ENCODE measurements around the gene EFHD1.
"Not testable (repeated sequence)": the region's sequence is repeated elsewhere in the genome, so short reads cannot be mapped to it uniquely, and the experiment has no call there.

The EFHD1 gene

GRCh38 chr2:232720056-232720455 lies 86.7 kb downstream of the EFHD1 start:
- H3K36me3 ChIP-seq (ENCODE audit: control insufficient read depth, insufficient read depth, low read length); H3K9ac ChIP-seq (ENCODE audit: low read length); H3K27ac ChIP-seq (ENCODE audit: low read depth, low read length); H3K4me1 ChIP-seq (ENCODE audit: control insufficient read depth, insufficient read depth, low read length); H3K4me3 ChIP-seq (ENCODE audit: low read length); H3K27me3 ChIP-seq (ENCODE audit: control insufficient read depth, insufficient read depth, low read length): not testable (repeated sequence)

- Histone ChIP-seq H3K9ac (ENCODE audit: low read length) (no peak overlapping the region), H3K4me3 (ENCODE audit: low read length) (no peak overlapping the region), H3K27ac (ENCODE audit: low read depth, low read length) (no peak overlapping the region), H3K36me3 (ENCODE audit: control insufficient read depth, insufficient read depth, low read length) (peaks cover 2% of the 10 kb centered on the region), H3K4me1 (ENCODE audit: control insufficient read depth, insufficient read depth, low read length) (no peaks in the 10 kb centered on the region), H3K27me3 (ENCODE audit: control insufficient read depth, insufficient read depth, low read length) (no peaks in the 10 kb centered on the region)
Measured at GRCh38 chr2:232721261-232721660, 87.9 kb downstream of the EFHD1 start.

- Histone ChIP-seq H3K36me3 (ENCODE audit: control insufficient read depth, insufficient read depth, low read length) (peaks cover 2% of the 10 kb centered on the region), H3K27ac (ENCODE audit: low read depth, low read length) (no peak overlapping the region), H3K27me3 (ENCODE audit: control insufficient read depth, insufficient read depth, low read length) (no peaks in the 10 kb centered on the region), H3K9ac (ENCODE audit: low read length) (no peak overlapping the region), H3K4me1 (ENCODE audit: control insufficient read depth, insufficient read depth, low read length) (no peaks in the 10 kb centered on the region), H3K4me3 (ENCODE audit: low read length) (no peak overlapping the region)
Measured at GRCh38 chr2:232721882-232722281, 88.5 kb downstream of the EFHD1 start.

- Histone ChIP-seq H3K27ac (ENCODE audit: low read depth, low read length) (no peak overlapping the region), H3K4me3 (ENCODE audit: low read length) (no peak overlapping the region), H3K9ac (ENCODE audit: low read length) (no peak overlapping the region), H3K4me1 (ENCODE audit: control insufficient read depth, insufficient read depth, low read length) (no peaks in the 10 kb centered on the region), H3K36me3 (ENCODE audit: control insufficient read depth, insufficient read depth, low read length) (peaks cover 4% of the 10 kb centered on the region), H3K27me3 (ENCODE audit: control insufficient read depth, insufficient read depth, low read length) (no peaks in the 10 kb centered on the region)
Measured at GRCh38 chr2:232723027-232723426, 89.6 kb downstream of the EFHD1 start.

- H3K36me3 ChIP-seq (ENCODE audit: control insufficient read depth, insufficient read depth, low read length): peaks cover 6% of the 10 kb centered on the region
- no peaks in the 10 kb centered on the region for H3K4me1 ChIP-seq (ENCODE audit: control insufficient read depth, insufficient read depth, low read length)
- H3K27ac ChIP-seq (ENCODE audit: low read depth, low read length): no peak overlapping the region
Measured at GRCh38 chr2:232728785-232729184, 95.4 kb downstream of the EFHD1 start.

GRCh38 chr2:232731470-232731869 lies 98.1 kb downstream of the EFHD1 start:
- H3K4me1 ChIP-seq (ENCODE audit: control insufficient read depth, insufficient read depth, low read length): no peaks in the 10 kb centered on the region
- H3K27ac ChIP-seq (ENCODE audit: low read depth, low read length): no peak overlapping the region
- H3K9ac ChIP-seq (ENCODE audit: low read length): no peak overlapping the region
- no peak overlapping the region for H3K4me3 ChIP-seq (ENCODE audit: low read length)
- no peaks in the 10 kb centered on the region for H3K27me3 ChIP-seq (ENCODE audit: control insufficient read depth, insufficient read depth, low read length)
- peaks cover 8% of the 10 kb centered on the region for H3K36me3 ChIP-seq (ENCODE audit: control insufficient read depth, insufficient read depth, low read length)

More at GRCh38 chr2:232728785-232729184, 95.4 kb downstream of the EFHD1 start:
- H3K4me3 ChIP-seq (ENCODE audit: low read length): no peak overlapping the region
- no peak overlapping the region for H3K9ac ChIP-seq (ENCODE audit: low read length)
- no peaks in the 10 kb centered on the region for H3K27me3 ChIP-seq (ENCODE audit: control insufficient read depth, insufficient read depth, low read length)

Data from rectal smooth muscle tissue (tissue), 1 donor.